Neural progenitor cell (in vitro differentiated cells): ENCODE results near the gene PKN1.

Experiments used
- CTCF ChIP-seq: fragments of 200-600 bp; sonication (generic); IDR thresholded peaks from 2 replicates; pipeline ENCODE4 v1.5.1; 2017; ENCODE audit warnings: antibody characterized with exemption, mild to moderate bottlenecking
- EZH2 ChIP-seq: fragments of 200-600 bp; sonication (generic); IDR thresholded peaks from 2 replicates; pipeline ENCODE4 v1.6.1; 2017; ENCODE audit warnings: antibody characterized with exemption, mild to moderate bottlenecking, moderate library complexity
- EZH2phosphoT487 ChIP-seq: fragments of 200-600 bp; sonication (generic); IDR thresholded peaks from 2 replicates; pipeline ENCODE4 v1.6.1; 2017; ENCODE audit warnings: antibody characterized with exemption

GRCh38 chr19:14383661-14384555, 49.2 kb upstream of the PKN1 start:
- TF ChIP-seq EZH2phosphoT487 (no peak), CTCF (no peak), EZH2 (no peak)
